Panc1 (cell line): ENCODE data around the gene MUC2. TPM values are rescaled to one million over a fixed set of nuclear protein-coding genes. Genes with fewer than 3 reads are reported as not detected.
A peak's percentile ranks its signal among the peaks of the same experiment; 100 is the strongest.

Source experiments
- ATAC-seq: fragments of 200-7000 bp; cut with Tn5 transposase; 2 replicates; pipeline ENCODE4 v1.9.1; 2020; ENCODE audit warnings: mild to moderate bottlenecking, moderate library complexity
- BruUV-seq: library from RNA; stranded (reverse); fragments of 400-500 nt; replicated peaks from 2 replicates; lab custom pipeline; 2021; lab: Mats Ljungman, UMichigan
- CTCF ChIA-PET: fragments of 300-600 bp; sonication (Branson Sonifier 250); formaldehyde crosslinking; loops from one replicate; lab custom pipeline; 2022; ENCODE audit warnings: antibody characterized with exemption; lab: Charles Lee
- POLR2A ChIA-PET: fragments of 300-600 bp; sonication (Branson Sonifier 250); formaldehyde crosslinking; loops from one replicate; lab custom pipeline; 2022; ENCODE audit warnings: antibody characterized with exemption; lab: Charles Lee
- DNase-seq: peaks from one replicate; pipeline ENCODE4 v3.0.0-alpha.2; 2010; ENCODE audit warnings: low read depth, low spot score
- H3K27ac ChIP-seq: 2 replicates; pipeline ENCODE4 v1.5.1; 2011; ENCODE audit warnings: mild to moderate bottlenecking, low read length, inconsistent platforms
- H3K27me3 ChIP-seq: fragments of 200-500 bp; sonication (Bioruptor generic); 2 replicates; pipeline ENCODE4 v1.6.0; 2014; ENCODE audit warnings: low read length, inconsistent platforms; ENCODE audit not compliant: control insufficient read depth, insufficient read depth
- H3K36me3 ChIP-seq: fragments of 200-500 bp; sonication (Bioruptor generic); 2 replicates; pipeline ENCODE4 v1.5.1; 2014; ENCODE audit warnings: inconsistent platforms, mild to moderate bottlenecking, low read length, moderate library complexity; ENCODE audit not compliant: control insufficient read depth, insufficient read depth
- H3K4me1 ChIP-seq: 2 replicates; pipeline ENCODE4 v1.5.1; 2011; ENCODE audit warnings: inconsistent platforms, mild to moderate bottlenecking, low read length, moderate library complexity; ENCODE audit not compliant: control insufficient read depth, insufficient read depth
- H3K4me3 ChIP-seq, 2 experiments: 2 replicates each; pipeline ENCODE4 v1.5.1; 2011 to 2012; ENCODE audit warnings: low read depth in 2 of 2, low read length in 2 of 2, mild to moderate bottlenecking in 2 of 2, inconsistent platforms in 1 of 2, moderate library complexity in 1 of 2
- H3K9me3 ChIP-seq: fragments of 200-500 bp; sonication (Bioruptor generic); 2 replicates; pipeline ENCODE4 v1.5.1; 2014; ENCODE audit warnings: low read depth, mild to moderate bottlenecking, inconsistent platforms, low read length, moderate library complexity; ENCODE audit not compliant: control insufficient read depth, insufficient read depth
- CTCF ChIP-seq: fragments of 450-650 bp; IDR thresholded peaks from 2 replicates; pipeline ENCODE4 v1.5.1; 2017; ENCODE audit warnings: mild to moderate bottlenecking
- POLR2AphosphoS5 ChIP-seq: IDR thresholded peaks from 2 replicates; pipeline ENCODE4 v1.6.1; 2012; ENCODE audit warnings: mild to moderate bottlenecking, low read depth, low read length, moderate library complexity
- REST ChIP-seq, 2 experiments: IDR thresholded peaks; 2 replicates each; pipeline ENCODE4 v1.6.1; 2011 to 2012; ENCODE audit warnings: low read depth in 2 of 2, control low read depth in 1 of 2, low read length in 1 of 2, mild to moderate bottlenecking in 1 of 2, moderate library complexity in 1 of 2; ENCODE audit not compliant: insufficient read depth in 1 of 2
- SIN3A ChIP-seq: IDR thresholded peaks from 2 replicates; pipeline ENCODE4 v1.6.1; 2012; ENCODE audit warnings: low read depth, mild to moderate bottlenecking, low read length, moderate library complexity, borderline replicate concordance; ENCODE audit not compliant: insufficient read depth
- in situ Hi-C: cut with HindIII; loops from 2 replicates; pipeline ENCODE4 v1.10.0; 2016; ENCODE audit warnings: low sequenced_read_pairs, low pct_unique_long_range_greater_than_20kb
- intact Hi-C: fragments of 100-400 bp; cut with micrococcal nuclease; formaldehyde crosslinking; loops from one replicate; pipeline ENCODE4 v1.10.0; 2022; ENCODE audit not compliant: unreplicated experiment
- total RNA-seq: library from RNA; stranded (reverse); gene quantifications from one replicate; pipeline ENCODE4 v1.2.1, GENCODE V29; 2021; ENCODE audit not compliant: unreplicated experiment

Gene MUC2
- total RNA-seq, 1 experiment from 2014 or later: 0.08 TPM

DNA sequence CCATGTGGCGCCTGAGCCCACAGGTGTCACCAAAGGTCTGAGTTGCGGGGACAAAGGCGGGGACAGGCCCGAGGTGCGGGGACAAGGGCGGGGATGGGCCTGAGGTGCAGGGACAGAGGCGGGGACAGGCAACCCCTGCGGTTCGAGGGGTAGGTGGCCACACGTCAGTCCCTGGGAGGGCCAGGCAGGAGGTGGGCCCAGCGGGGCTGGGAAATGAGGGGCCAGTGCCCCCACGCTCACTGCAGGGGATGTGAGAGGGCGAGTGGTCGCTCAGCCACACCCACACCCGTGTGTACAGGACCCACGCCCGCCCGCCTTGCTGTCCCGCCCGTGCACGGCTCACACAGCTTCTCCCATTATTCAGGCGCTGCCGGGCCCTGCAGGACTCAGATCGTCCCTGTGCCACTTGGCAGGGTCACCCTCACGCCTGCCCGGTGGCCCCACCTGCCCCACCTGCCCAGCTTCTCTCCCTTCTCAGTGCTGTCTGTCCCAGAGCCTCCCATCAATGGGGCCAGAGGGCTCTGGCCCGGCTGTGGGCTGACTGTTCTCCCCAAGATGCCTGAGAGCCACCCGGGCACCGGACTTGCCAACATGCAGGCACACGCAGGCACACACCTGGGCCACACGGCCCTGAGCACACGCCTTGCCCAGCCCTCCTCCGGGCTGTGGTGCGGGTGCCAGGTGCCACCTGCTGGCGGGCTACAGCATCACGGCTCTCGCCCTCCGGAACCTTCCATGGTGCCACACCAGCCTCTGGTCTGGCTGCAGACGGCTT, 23.9 kb upstream of the MUC2 start:
- TF ChIP-seq POLR2AphosphoS5: peak; percentile 47; the same call in 1 of the 2 replicates
- TF ChIP-seq SIN3A: no peak
- TF ChIP-seq REST (IDR thresholded peaks at IDR 0.05; ENCODE audit: insufficient read depth in 1 of 2, low read depth in 2 of 2, low read length in 1 of 2): peak in 1 of 2 experiments; percentile 77; a peak in 2 of 4 replicates
- peak; percentile 100 for TF ChIP-seq CTCF
- peak; percentile 54 for DNase-seq
- peaks cover 12% of the 10 kb centered on the region; the same call in 1 of the 2 replicates for H3K4me1 ChIP-seq
- H3K9me3 ChIP-seq: no peaks in the 10 kb centered on the region
- ChIA-PET POLR2A (interaction anchor here (0.6 kb wide), 1 partner anchor 208 kb away, joined by 3 read pairs; the partner anchor contains the start of genes POLR2L and TSPAN4), CTCF (interaction anchor here (0.5 to 1.0 kb wide), 6 partner anchors 11 to 459 kb away, joined by 3 to 8 read pairs (median 4); no protein-coding TSS in a partner anchor)
- ATAC-seq: peak; percentile 96
- BruUV-seq: no TSS peak
- H3K27ac ChIP-seq: no peak overlapping the region
- H3K27me3 ChIP-seq: no peaks in the 10 kb centered on the region
- H3K36me3 ChIP-seq: no peaks in the 10 kb centered on the region
- intact Hi-C loops: no loop called here
- in situ Hi-C loops: no loop called here
- no peak overlapping the region for H3K4me3 ChIP-seq

GRCh38 chr11:1051356-1052132, 23.1 kb upstream of the MUC2 start:
- CTCF ChIA-PET: interaction anchor here (0.5 to 1.0 kb wide), 7 partner anchors 12 to 460 kb away, joined by 3 to 8 read pairs (median 4); no protein-coding TSS in a partner anchor
- Histone ChIP-seq H3K4me1 (peaks cover 12% of the 10 kb centered on the region; the same call in 1 of the 2 replicates), H3K27me3 (no peaks in the 10 kb centered on the region), H3K4me3 (no peak overlapping the region), H3K36me3 (no peaks in the 10 kb centered on the region), H3K9me3 (no peaks in the 10 kb centered on the region), H3K27ac (no peak overlapping the region)
- TF ChIP-seq SIN3A (no peak), CTCF (no peak)
- no TSS peak for BruUV-seq
- ATAC-seq (peak; percentile 18), DNase-seq (no peak)
- in situ Hi-C loops: no loop called here
- POLR2A ChIA-PET: interaction anchor here (0.6 kb wide), 1 partner anchor 209 kb away, joined by 3 read pairs; the partner anchor contains the start of genes POLR2L and TSPAN4
- intact Hi-C loops: no loop called here
